K562 (cell line): ENCODE results near the gene LRFN2. TPM values are rescaled to one million over a fixed set of nuclear protein-coding genes. Genes with fewer than 3 reads are reported as not detected.

ENCODE experiments used
- ATAC-seq: fragments of 200-7000 bp; cut with Tn5 transposase; 3 replicates; pipeline ENCODE4 v1.9.1; 2020; ENCODE audit warnings: moderate library complexity
- BruUV-seq: library from RNA; stranded (reverse); fragments of 400-500 nt; replicated peaks from 2 replicates; lab custom pipeline; 2021; lab: Mats Ljungman, UMichigan
- CTCF ChIA-PET: fragments of 300-600 bp; formaldehyde crosslinking; extraction: SDS; loops from one replicate; lab custom pipeline; 2021; ENCODE audit warnings: low intra/inter-chr PET ratio; lab: Yijun Ruan, JAX
- POLR2A ChIA-PET: fragments of 300-600, 350-650 bp; sonication (Branson Sonifier 250); formaldehyde crosslinking; extraction: SDS; loops from one replicate; lab custom pipeline; 2021; ENCODE audit warnings: antibody characterized with exemption, inconsistent platforms; lab: Yijun Ruan, JAX
- DNase-seq, 4 experiments: peaks; one replicate each; pipeline versions ENCODE4 v3.0.0 to v3.0.0-alpha.2; 2011 to 2018; ENCODE audit warnings: low spot score in 3 of 4, mixed read lengths in 3 of 4; ENCODE audit errors: extremely low read depth in 1 of 4
- FAIRE-seq: peaks from 2 replicates; lab custom pipeline; 2011; peaks lifted over from hg19 to GRCh38; lab: Jason Lieb, UNC
- H2AFZ ChIP-seq: 2 replicates; pipeline ENCODE4 v1.6.0; 2011; ENCODE audit warnings: low read depth, low read length, control low read depth, inconsistent platforms
- H3K27ac ChIP-seq: fragments of 200-600 bp; 3 replicates; pipeline ENCODE4 v1.8.0; 2011; ENCODE audit warnings: low read depth, mild to moderate bottlenecking, control low read depth, inconsistent platforms, low read length, moderate library complexity, mixed read lengths; ENCODE audit errors: extremely low read depth
- H3K27me3 ChIP-seq, 2 experiments: fragments of 300-600 bp in 1 of 2; 2 replicates in 1 of 2; 3 replicates in 1 of 2; pipeline versions ENCODE4 v1.6.0 to v1.8.0; 2011; ENCODE audit warnings: inconsistent platforms in 2 of 2, low read length in 2 of 2, mild to moderate bottlenecking in 1 of 2, mixed read lengths in 1 of 2, moderate library complexity in 1 of 2; ENCODE audit not compliant: control insufficient read depth in 2 of 2, insufficient read depth in 2 of 2
- H3K36me3 ChIP-seq: fragments of 300-600 bp; 3 replicates; pipeline ENCODE4 v1.8.0; 2011; ENCODE audit warnings: mild to moderate bottlenecking, low read length, inconsistent platforms; ENCODE audit not compliant: control insufficient read depth, insufficient read depth
- H3K4me1 ChIP-seq, 2 experiments: fragments of 200-600 bp in 1 of 2; replicated peaks in 1 of 2; 2 replicates in 1 of 2; 3 replicates in 1 of 2; pipeline versions ENCODE4 v1.5.1 to v1.8.0; 2011; ENCODE audit warnings: inconsistent platforms in 2 of 2, low read length in 2 of 2, mild to moderate bottlenecking in 1 of 2, mixed read lengths in 1 of 2, moderate library complexity in 1 of 2; ENCODE audit not compliant: control insufficient read depth in 2 of 2, insufficient read depth in 2 of 2
- H3K4me2 ChIP-seq: 2 replicates; pipeline ENCODE4 v1.6.1; 2011; ENCODE audit warnings: low read length, control low read depth, inconsistent platforms, mixed read lengths; ENCODE audit not compliant: insufficient read depth
- H3K4me3 ChIP-seq: fragments of 200-600 bp; sonication (generic), shearing (Covaris generic); 2 replicates; pipeline ENCODE4 v1.5.1; 2016; ENCODE audit warnings: control low read depth, inconsistent platforms
- H3K79me2 ChIP-seq: fragments of 200-600 bp; 3 replicates; pipeline ENCODE4 v1.8.0; 2011; ENCODE audit warnings: low read length, inconsistent platforms; ENCODE audit not compliant: control insufficient read depth, insufficient read depth
- H3K9ac ChIP-seq, 2 experiments: 2 replicates each; pipeline versions ENCODE4 v1.6.0 to v1.6.1; 2011; ENCODE audit warnings: low read depth in 2 of 2, low read length in 2 of 2, control low read depth in 1 of 2, inconsistent platforms in 1 of 2, mild to moderate bottlenecking in 1 of 2, mixed read lengths in 1 of 2; ENCODE audit not compliant: insufficient read depth in 1 of 2
- H3K9me1 ChIP-seq: one replicate; pipeline ENCODE4 v1.6.0; 2011; ENCODE audit warnings: inconsistent platforms, mild to moderate bottlenecking, low read length, moderate library complexity; ENCODE audit not compliant: control insufficient read depth, insufficient read depth
- H3K9me3 ChIP-seq: replicated peaks from 2 replicates; pipeline ENCODE4 v1.5.1; 2011; ENCODE audit warnings: low read depth, low read length, inconsistent platforms; ENCODE audit not compliant: control insufficient read depth, insufficient read depth
- H4K20me1 ChIP-seq: replicated peaks from 2 replicates; pipeline ENCODE4 v1.6.1; 2011; ENCODE audit warnings: low read length, inconsistent platforms, mixed read lengths; ENCODE audit not compliant: control insufficient read depth, insufficient read depth
- BMI1 ChIP-seq: fragments of 150-350 bp; IDR thresholded peaks from 2 replicates; pipeline ENCODE4 v1.6.1; 2014; ENCODE audit warnings: low read length
- C11orf30 ChIP-seq: fragments of 450-650 bp; IDR thresholded peaks from 2 replicates; pipeline ENCODE4 v1.6.1; 2016; ENCODE audit warnings: low read depth, mild to moderate bottlenecking
- ERF ChIP-seq: fragments of 450-650 bp; formaldehyde crosslinking; IDR thresholded peaks from 2 replicates; pipeline ENCODE4 v1.4.0; 2020; ENCODE audit warnings: mild to moderate bottlenecking, mixed read lengths
- HDAC6 ChIP-seq: IDR thresholded peaks from 2 replicates; pipeline ENCODE4 v1.6.1; 2012; ENCODE audit warnings: low read depth, mild to moderate bottlenecking, control low read depth, inconsistent platforms, low read length, moderate library complexity
- HMG20A ChIP-seq: fragments of 450-650 bp; formaldehyde crosslinking; conservative IDR thresholded peaks from 2 replicates; pipeline ENCODE4 v1.4.0; 2020; ENCODE audit warnings: mild to moderate bottlenecking, mixed read lengths
- KDM2B ChIP-seq: fragments of 250-450 bp; sonication (Bioruptor Pico); IDR thresholded peaks from 2 replicates; pipeline ENCODE4 v1.8.0; 2021; ENCODE audit warnings: mild to moderate bottlenecking, moderate library complexity
- KLF6 ChIP-seq: fragments of 250-450 bp; sonication (Bioruptor Pico); IDR thresholded peaks from 2 replicates; pipeline ENCODE4 v1.4.0; 2020; ENCODE audit warnings: mild to moderate bottlenecking, moderate library complexity, borderline replicate concordance
- MCM5 ChIP-seq: fragments of 450-650 bp; IDR thresholded peaks from 2 replicates; pipeline ENCODE4 v1.6.1; 2016; ENCODE audit warnings: low read depth
- PCBP2 ChIP-seq: fragments of 200-400 bp; formaldehyde crosslinking; IDR thresholded peaks from 2 replicates; pipeline ENCODE4 v1.6.1; 2018; ENCODE audit warnings: low read length, low read depth, mild to moderate bottlenecking, moderate library complexity; ENCODE audit not compliant: poor library complexity, severe bottlenecking
- RBM14 ChIP-seq: fragments of 200-400 bp; formaldehyde crosslinking; IDR thresholded peaks from 2 replicates; pipeline ENCODE4 v1.6.1; 2018; ENCODE audit warnings: low read depth, mild to moderate bottlenecking, low read length, moderate library complexity, borderline replicate concordance; ENCODE audit not compliant: insufficient read depth
- ZBED1 ChIP-seq: IDR thresholded peaks from 2 replicates; pipeline ENCODE4 v1.6.1; 2014
- ZFP91 ChIP-seq: sonication (generic); formaldehyde crosslinking; IDR thresholded peaks from 2 replicates; pipeline ENCODE4 v1.8.0; 2022; ENCODE audit warnings: mild to moderate bottlenecking, missing genetic modification reagents
- ZSCAN29 ChIP-seq: fragments of 450-650 bp; IDR thresholded peaks from 2 replicates; pipeline ENCODE4 v1.6.1; 2017
- WGBS: fragments of 100-300 bp; shearing (Covaris generic); methylation state at CpG from one replicate; pipeline ENCODE4 v1.1.6; 2016; ENCODE audit warnings: low coverage, mixed read lengths; ENCODE audit not compliant: insufficient coverage; ENCODE audit errors: missing lambda C conversion rate; 5-methylcytosine and 5-hydroxymethylcytosine counted together
- in situ Hi-C: fragments of 300-500 bp; cut with MboI; formaldehyde crosslinking; loops from 4 replicates; pipeline ENCODE4 v1.15.0; 2018; ENCODE audit warnings: inconsistent platforms, mixed read lengths
- intact Hi-C: fragments of 100-400 bp; cut with micrococcal nuclease; formaldehyde crosslinking; loops from 2 replicates; pipeline ENCODE4 v1.14.2; 2022
- polyA plus RNA-seq, 8 experiments: library from polyadenylated mRNA; depleted of rRNA in 4 of 8; stranded (reverse) in 5 of 8; unstranded in 3 of 8; fragments of >200 nt; fragmentation: Nextera tagmentation in 2 of 8; fragmentation: Illumina TruSeq in 1 of 8; extraction: Ambion mirVana in 2 of 8; extraction: Trizol in 1 of 8; gene quantifications; 2 replicates each; pipeline versions ENCODE4 v1.2.1 to v1.2.3, GENCODE V29; 2011 to 2014; ENCODE audit warnings: inconsistent platforms in 1 of 8, missing spikeins in 1 of 8
- total RNA-seq, 7 experiments: library from RNA; depleted of rRNA in 6 of 7; stranded (reverse); fragments of >200 nt in 6 of 7; fragmentation: Illumina TruSeq in 2 of 7; extraction: Trizol in 2 of 7; gene quantifications; 2 replicates each; pipeline versions ENCODE4 v1.2.1 to v1.2.3, GENCODE V29; 2011 to 2021; ENCODE audit warnings: low replicate concordance in 1 of 7
- TF ChIP-seq, protein P1 (sequence below): fragments of 250-450 bp; sonication (Bioruptor Pico); IDR thresholded peaks from 2 replicates; pipeline ENCODE4 v1.8.0; 2022; ENCODE audit warnings: moderate library complexity, mild to moderate bottlenecking, inconsistent platforms

Gene LRFN2
- total and polyA plus RNA-seq, 9 of the 15 experiments (the other 6 are each of a cell fraction or from before 2014, with no cell fraction given) = not detected

- TF ChIP-seq ZBED1 = no peak
- WGBS = 0% methylated on average over 2 of the region's 2 CpGs
- in situ Hi-C loops = no loop called here
- peaks cover 0 to 20% of the 10 kb centered on the region in 2 experiments; a peak in 3 of 5 replicates for H3K27me3 ChIP-seq
- no TSS peak for BruUV-seq
- ATAC-seq (no peak), DNase-seq (no peak), FAIRE-seq (no peak)
- ChIA-PET CTCF (no interaction called here), POLR2A (no interaction called here)
- no peaks in the 10 kb centered on the region for H3K4me1 ChIP-seq
- no peak overlapping the region for H3K4me2 ChIP-seq
- intact Hi-C loops = no loop called here
- H3K36me3 ChIP-seq = no peaks in the 10 kb centered on the region
- no peaks in the 10 kb centered on the region for H3K79me2 ChIP-seq
- no peaks in the 10 kb centered on the region for H3K9me1 ChIP-seq
- H3K4me3 ChIP-seq = no peak overlapping the region
- no peak overlapping the region for H3K27ac ChIP-seq
- no peak overlapping the region for H2AFZ ChIP-seq
- H3K9ac ChIP-seq = no peak overlapping the region
- H4K20me1 ChIP-seq = no peaks in the 10 kb centered on the region
- H3K9me3 ChIP-seq = no peaks in the 10 kb centered on the region
Measured at GRCh38 chr6:40359808-40360207, 227.4 kb downstream of the LRFN2 start.

GRCh38 chr6:40358473-40359460 is 228.4 kb downstream of the LRFN2 start:
- Histone ChIP-seq H3K36me3 (no peaks in the 10 kb centered on the region), H2AFZ (no peak overlapping the region), H3K27me3 (peaks cover 0 to 20% of the 10 kb centered on the region in 2 experiments; a peak in 3 of 5 replicates), H3K27ac (no peak overlapping the region), H3K9me3 (no peaks in the 10 kb centered on the region), H3K9ac (no peak overlapping the region), H3K79me2 (no peaks in the 10 kb centered on the region), H3K9me1 (no peaks in the 10 kb centered on the region), H3K4me3 (no peak overlapping the region), H3K4me2 (no peak overlapping the region), H4K20me1 (no peaks in the 10 kb centered on the region), H3K4me1 (no peaks in the 10 kb centered on the region)
- DNase-seq = no peak
- POLR2A ChIA-PET = no interaction called here
- intact Hi-C loops = no loop called here
- CTCF ChIA-PET = no interaction called here
- BruUV-seq = no TSS peak
- FAIRE-seq = no peak
- WGBS = 3% methylated on average over 6 of the region's 6 CpGs
- in situ Hi-C loops = no loop called here
- no peak for ATAC-seq
- no peak for TF ChIP-seq C11orf30
- TF ChIP-seq ERF (CRISPR knock-in tag) = no peak
- no peak for TF ChIP-seq MCM5
- no peak for TF ChIP-seq ZFP91 (CRISPR knock-in tag)
- TF ChIP-seq BMI1 = no peak
- TF ChIP-seq, protein P1, sequence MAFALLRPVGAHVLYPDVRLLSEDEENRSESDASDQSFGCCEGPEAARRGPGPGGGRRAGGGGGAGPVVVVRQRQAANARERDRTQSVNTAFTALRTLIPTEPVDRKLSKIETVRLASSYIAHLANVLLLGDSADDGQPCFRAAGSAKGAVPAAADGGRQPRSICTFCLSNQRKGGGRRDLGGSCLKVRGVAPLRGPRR (CRISPR knock-in tag) = no peak
- no peak for TF ChIP-seq ZSCAN29
- TF ChIP-seq RBM14 = no peak
- TF ChIP-seq HDAC6 = no peak
- TF ChIP-seq PCBP2 = no peak
- TF ChIP-seq HMG20A (CRISPR knock-in tag) = no peak
- TF ChIP-seq KDM2B = no peak
- no peak for TF ChIP-seq KLF6 (CRISPR knock-in tag)
